GM19351 (cell line): Measurements from ENCODE around the gene ACTBL2.
A peak's percentile ranks its signal among the peaks of the same experiment; 100 is the strongest.
"Not testable (repeated sequence)": the region's sequence is repeated elsewhere in the genome, so short reads cannot be mapped to it uniquely, and the experiment has no call there.

ENCODE experiments used
- ATAC-seq: cut with Tn5 transposase; IDR thresholded peaks from one replicate; pipeline ENCODE4 v1.9.1; 2021; ENCODE audit warnings: mild to moderate bottlenecking, moderate library complexity; ENCODE audit not compliant: unreplicated experiment

ACTBL2 gene

DNA sequence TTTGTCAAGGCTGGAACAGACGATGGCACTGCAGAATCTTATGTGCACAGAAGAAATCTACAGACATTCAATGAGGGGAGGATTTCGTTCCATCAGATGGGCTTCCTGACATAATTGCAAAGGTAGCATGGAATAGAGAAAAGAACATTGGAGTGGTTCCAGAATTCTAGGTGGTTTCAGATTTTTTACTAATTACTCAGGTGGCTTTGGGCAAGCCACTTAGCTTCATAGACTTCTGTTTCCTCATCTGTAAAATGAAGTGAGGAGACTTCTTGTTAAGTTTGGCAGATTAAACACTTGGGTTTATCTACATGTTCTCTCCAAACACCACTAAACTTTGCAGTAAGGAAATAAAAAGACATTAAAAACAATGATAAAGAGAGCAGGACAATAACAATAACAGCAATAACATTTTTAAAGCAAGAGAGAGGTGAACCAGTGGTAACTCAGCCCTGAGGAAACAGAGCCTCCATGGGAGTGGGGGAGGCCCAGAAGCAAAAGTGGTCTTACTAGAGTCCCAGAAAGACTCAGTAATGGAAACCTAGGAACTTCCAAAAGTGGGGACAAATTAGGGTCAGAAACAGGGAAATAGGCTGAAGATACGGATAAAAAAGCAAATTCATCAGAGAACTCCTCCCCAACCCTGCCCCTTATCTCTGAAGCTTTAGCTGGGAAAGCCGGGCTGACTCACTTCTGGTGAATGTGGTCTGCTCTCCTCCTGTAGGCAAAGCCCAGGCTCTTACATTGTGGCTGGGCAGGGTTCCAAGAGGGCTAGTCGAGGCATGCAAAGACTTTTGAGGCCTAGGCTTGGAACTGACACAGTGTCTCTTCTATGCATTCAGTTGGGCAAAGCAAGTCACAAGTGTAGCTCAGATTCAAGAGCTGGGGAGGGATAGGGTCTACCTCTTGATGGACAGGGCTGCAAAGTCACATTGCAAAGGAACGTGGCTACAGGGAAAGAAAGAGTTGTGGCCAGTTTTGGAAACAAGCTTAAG lies 11.8 kb upstream of the ACTBL2 start:
- ATAC-seq, result peak; percentile 42

- no peak for ATAC-seq
These were observed 10.4 kb upstream of the ACTBL2 start for GRCh38 chr5:57493034-57493433.

DNA sequence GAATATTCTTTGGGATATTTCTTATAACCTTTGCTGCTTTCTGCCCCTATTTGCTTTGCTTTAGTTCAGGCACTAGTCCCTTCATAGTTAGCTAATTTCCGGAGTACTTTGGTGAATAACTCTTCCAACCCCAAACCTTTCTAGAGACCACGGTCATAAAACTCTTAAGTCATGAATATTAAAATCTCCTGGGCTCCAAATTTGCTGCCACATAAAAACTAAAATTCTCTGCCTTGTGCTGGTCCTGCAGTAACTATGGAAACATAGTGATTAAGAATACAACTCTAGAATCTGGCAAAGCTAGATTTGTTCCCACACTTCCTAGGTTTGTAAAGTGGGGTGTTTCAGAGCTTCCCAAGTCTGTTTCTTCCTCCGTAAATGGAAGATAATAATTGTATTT lies 10.0 kb upstream of the ACTBL2 start:
- no peak for ATAC-seq

GRCh38 chr5:57491369-57491965 lies 8.9 kb upstream of the ACTBL2 start:
- no peak for ATAC-seq

- ATAC-seq, result no peak
These were observed 5.8 kb upstream of the ACTBL2 start for GRCh38 chr5:57488215-57488955.

DNA sequence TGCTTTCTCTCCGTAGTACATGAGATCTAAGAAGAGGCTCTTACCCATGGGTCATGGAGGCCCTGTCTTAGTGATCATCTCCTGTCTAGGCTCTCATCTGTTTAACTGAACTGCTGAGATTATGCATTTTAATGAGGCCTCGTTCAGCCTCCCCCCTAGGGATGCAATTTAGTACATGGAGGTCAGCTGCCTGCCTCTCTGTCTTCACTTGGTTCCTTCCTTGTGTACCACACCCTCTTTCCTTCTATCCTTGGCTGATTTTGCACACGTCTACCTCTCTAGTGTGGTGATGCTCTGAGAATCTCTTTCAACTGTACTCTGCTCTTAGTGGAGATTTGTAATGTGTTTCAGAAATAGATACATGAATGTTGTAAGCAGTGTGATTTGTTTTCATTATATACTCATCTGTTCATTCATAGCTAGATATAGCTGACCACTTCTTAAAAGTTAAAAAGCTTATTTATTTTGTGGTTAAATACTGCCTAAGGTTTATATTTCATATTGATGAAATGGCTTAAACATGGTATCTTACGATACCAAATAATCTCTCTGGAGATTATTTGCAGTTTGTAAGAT lies 3.5 kb upstream of the ACTBL2 start:
- ATAC-seq, result no peak

- no peak for ATAC-seq
These were observed 3.8 kb downstream of the ACTBL2 start for GRCh38 chr5:57478826-57479225.

- no peak for ATAC-seq
These were observed 6.0 kb downstream of the ACTBL2 start for GRCh38 chr5:57476601-57477056.

GRCh38 chr5:57470339-57470738 lies 12.3 kb downstream of the ACTBL2 start:
- ATAC-seq, result no peak

- ATAC-seq, result no peak
These were observed 14.0 kb downstream of the ACTBL2 start for GRCh38 chr5:57468481-57469163.

DNA sequence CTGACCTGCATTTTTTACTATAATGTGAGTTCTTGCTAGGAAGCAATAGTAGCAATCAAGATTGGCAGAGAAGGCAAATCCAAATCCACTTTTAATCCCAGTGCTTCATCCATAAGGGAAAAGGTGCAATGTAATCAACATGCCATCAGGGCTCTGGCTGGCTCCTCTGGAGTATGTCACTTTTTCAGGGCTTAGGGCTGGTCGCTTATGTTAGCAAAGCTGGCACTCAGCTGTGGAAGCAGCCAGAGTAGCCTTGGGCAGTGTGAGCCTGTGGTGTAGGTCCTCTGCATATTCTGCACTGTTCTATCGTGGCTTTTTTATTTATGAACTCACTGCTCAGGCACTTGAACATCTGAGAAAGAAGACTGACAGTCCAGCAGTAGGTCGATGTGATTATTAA lies 16.1 kb downstream of the ACTBL2 start:
- no peak for ATAC-seq

GRCh38 chr5:57460056-57460455 lies 22.6 kb downstream of the ACTBL2 start:
- not testable (repeated sequence) for ATAC-seq

GRCh38 chr5:57458443-57458842 lies 24.2 kb downstream of the ACTBL2 start:
- no peak for ATAC-seq

- no peak for ATAC-seq
These were observed 26.0 kb downstream of the ACTBL2 start for GRCh38 chr5:57456531-57457135.

- no peak for ATAC-seq
These were observed 26.8 kb downstream of the ACTBL2 start for GRCh38 chr5:57455511-57456455.

DNA sequence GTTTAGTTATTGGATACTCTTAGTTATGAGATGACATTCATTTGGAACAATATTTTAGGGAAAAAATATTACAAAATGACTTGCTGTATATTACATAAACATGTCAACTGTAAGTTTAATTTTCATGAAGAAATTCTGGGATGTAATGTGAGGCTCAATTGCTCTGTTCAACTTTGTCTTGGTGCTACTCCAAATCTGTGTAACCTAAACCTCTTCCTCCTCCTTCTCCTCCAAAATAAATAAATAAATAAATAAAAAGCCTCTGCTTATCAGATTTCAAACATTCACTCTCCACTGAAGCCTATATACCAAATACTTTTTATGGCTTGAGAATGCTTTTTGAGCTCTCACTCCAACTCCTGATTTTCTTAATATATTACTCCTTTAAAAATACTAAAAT lies 27.7 kb downstream of the ACTBL2 start:
- ATAC-seq, result no peak

- ATAC-seq, result no peak
These were observed 28.9 kb downstream of the ACTBL2 start for GRCh38 chr5:57453728-57454127.

DNA sequence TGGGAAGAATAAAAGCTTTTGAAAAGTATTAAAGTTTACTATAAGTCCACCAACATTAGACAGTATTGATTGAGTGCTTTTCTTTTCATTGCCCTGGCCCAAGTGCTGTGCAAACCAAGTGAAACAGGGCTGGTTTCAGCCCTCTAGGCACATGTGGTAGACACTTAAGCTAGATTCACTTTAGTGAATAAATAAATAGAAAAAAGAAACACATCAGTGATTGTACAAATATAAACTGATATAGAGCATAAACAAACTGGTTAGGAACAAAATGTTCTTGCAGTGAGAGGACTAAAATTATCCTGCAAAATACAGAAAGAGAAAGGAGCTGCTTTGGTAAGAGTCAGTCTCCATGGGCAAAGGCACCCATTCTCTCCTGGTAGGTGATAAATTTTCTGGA lies 29.7 kb downstream of the ACTBL2 start:
- ATAC-seq, result no peak
